GM19035 (cell line): Measurements from ENCODE around the gene CNN1.
"Not testable (repeated sequence)": the region's sequence is repeated elsewhere in the genome, so short reads cannot be mapped to it uniquely, and the experiment has no call there.

Source experiments
- ATAC-seq: cut with Tn5 transposase; IDR thresholded peaks from one replicate; pipeline ENCODE4 v1.9.1; 2021; ENCODE audit not compliant: unreplicated experiment

The CNN1 gene

DNA sequence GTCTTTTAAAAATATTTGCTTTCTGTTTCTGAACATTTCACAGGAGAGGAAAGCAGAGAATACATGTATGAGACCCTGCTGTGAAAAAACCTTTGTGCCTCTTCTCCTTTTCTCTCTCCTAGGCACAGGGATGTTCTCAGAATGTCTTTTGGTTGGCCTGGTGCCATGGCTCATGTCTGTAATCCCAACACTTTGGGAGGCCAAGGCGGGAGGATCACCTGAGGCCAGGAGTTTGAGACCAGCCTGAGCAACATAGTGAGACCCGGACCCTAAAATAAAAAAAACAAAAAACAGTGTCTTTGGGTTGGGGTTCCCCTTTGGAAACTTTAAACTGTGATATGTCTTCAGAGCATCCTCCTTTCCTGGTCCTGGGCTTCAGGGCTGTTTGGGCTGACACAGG is 60.1 kb downstream of the CNN1 start:
- ATAC-seq, result no peak

DNA sequence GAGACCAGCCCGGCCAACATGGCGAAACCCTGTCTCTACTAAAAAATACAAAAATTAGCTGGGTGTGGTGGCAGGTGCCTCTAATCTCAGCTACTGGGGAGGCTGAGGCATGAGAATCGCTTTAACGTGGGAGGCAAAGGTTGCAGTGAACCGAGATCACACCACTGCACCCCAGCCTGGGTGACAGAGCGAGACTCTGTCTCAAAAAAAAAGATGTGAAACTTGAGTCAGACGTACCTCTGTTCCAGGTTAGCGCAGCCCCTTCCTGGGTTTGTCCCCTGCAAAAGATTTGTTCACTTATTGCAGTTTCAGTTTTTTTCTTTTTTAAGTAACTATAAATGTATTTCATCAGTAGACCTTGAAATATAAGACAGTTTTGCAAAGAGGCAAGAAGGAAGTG is 61.1 kb downstream of the CNN1 start:
- ATAC-seq, result not testable (repeated sequence)
